Endothelial cell of umbilical vein (primary cell): ENCODE results near the gene SPNS1. TPM values are rescaled to one million over a fixed set of nuclear protein-coding genes. Genes with fewer than 3 reads are reported as not detected.
"Not testable (repeated sequence)": the region's sequence is repeated elsewhere in the genome, so short reads cannot be mapped to it uniquely, and the experiment has no call there.

Source experiments
- BruUV-seq: library from RNA; stranded (reverse); fragments of 400-500 nt; replicated peaks from 2 replicates; lab custom pipeline; 2021; lab: Mats Ljungman, UMichigan
- CTCF ChIA-PET: fragments of 300-600, 350-600 bp; sonication (Branson Sonifier 250); formaldehyde crosslinking; loops from one replicate; lab custom pipeline; 2021; ENCODE audit warnings: antibody characterized with exemption, inconsistent platforms; lab: Charles Lee
- POLR2A ChIA-PET: fragments of 300-600, 350-600 bp; sonication (Branson Sonifier 250); formaldehyde crosslinking; loops from one replicate; lab custom pipeline; 2021; ENCODE audit warnings: antibody characterized with exemption, inconsistent platforms; lab: Charles Lee
- DNase-seq: peaks from one replicate; pipeline ENCODE4 v3.0.0-alpha.2; 2011; ENCODE audit warnings: low read depth, low spot score
- FAIRE-seq: peaks from 2 replicates; lab custom pipeline; 2011; peaks lifted over from hg19 to GRCh38; lab: Jason Lieb, UNC
- H2AFZ ChIP-seq: 2 replicates; pipeline ENCODE4 v1.6.0; 2012; ENCODE audit warnings: low read depth, low read length, control low read depth, inconsistent platforms
- H3K27ac ChIP-seq: 2 replicates; pipeline ENCODE4 v1.5.1; 2011; ENCODE audit warnings: low read depth, mild to moderate bottlenecking, control low read depth, low read length, moderate library complexity; ENCODE audit not compliant: insufficient read depth
- H3K27me3 ChIP-seq, 2 experiments: 2 replicates each; pipeline versions ENCODE4 v1.6.0 to v1.6.1; 2011; ENCODE audit warnings: low read length in 2 of 2, mixed read lengths in 1 of 2; ENCODE audit not compliant: control insufficient read depth in 2 of 2, insufficient read depth in 2 of 2
- H3K36me3 ChIP-seq, 2 experiments: 2 replicates in 1 of 2; 3 replicates in 1 of 2; pipeline ENCODE4 v1.5.1; 2011; ENCODE audit warnings: low read length in 2 of 2, mild to moderate bottlenecking in 1 of 2, moderate library complexity in 1 of 2; ENCODE audit not compliant: control insufficient read depth in 2 of 2, insufficient read depth in 2 of 2; ENCODE audit errors: extremely low read depth in 1 of 2
- H3K4me1 ChIP-seq: 3 replicates; pipeline ENCODE4 v1.5.1; 2011; ENCODE audit warnings: mild to moderate bottlenecking, low read length; ENCODE audit not compliant: control insufficient read depth, insufficient read depth; ENCODE audit errors: extremely low read depth
- H3K4me2 ChIP-seq: 2 replicates; pipeline ENCODE4 v1.6.1; 2011; ENCODE audit warnings: low read length, control low read depth, mixed read lengths; ENCODE audit not compliant: insufficient read depth
- H3K4me3 ChIP-seq, 3 experiments: fragments of 200-600 bp in 1 of 3; sonication (generic), shearing (Covaris generic) in 1 of 3; replicated peaks in 1 of 3; 2 replicates each; pipeline ENCODE4 v1.5.1; 2011 to 2016; ENCODE audit warnings: control low read depth in 3 of 3, low read length in 3 of 3, mild to moderate bottlenecking in 2 of 3, inconsistent platforms in 1 of 3, low read depth in 1 of 3, moderate library complexity in 1 of 3; ENCODE audit not compliant: insufficient read depth in 1 of 3
- H3K79me2 ChIP-seq: 2 replicates; pipeline ENCODE4 v1.6.0; 2012; ENCODE audit warnings: low read length, inconsistent platforms; ENCODE audit not compliant: control insufficient read depth, insufficient read depth
- H3K9ac ChIP-seq: replicated peaks from 2 replicates; pipeline ENCODE3; 2011; ENCODE audit warnings: low read length, control low read depth; ENCODE audit not compliant: insufficient read depth; ENCODE audit errors: extremely low read depth
- H3K9me1 ChIP-seq: replicated peaks from 3 replicates; pipeline ENCODE4 v1.6.0; 2011; ENCODE audit warnings: mild to moderate bottlenecking, low read length; ENCODE audit not compliant: control insufficient read depth, insufficient read depth; ENCODE audit errors: extremely low read depth
- H3K9me3 ChIP-seq: replicated peaks from 2 replicates; pipeline ENCODE4 v1.5.1; 2012; ENCODE audit warnings: low read length, inconsistent platforms; ENCODE audit not compliant: control insufficient read depth, insufficient read depth
- H4K20me1 ChIP-seq: replicated peaks from 2 replicates; pipeline ENCODE3; 2011; ENCODE audit warnings: mild to moderate bottlenecking, low read length; ENCODE audit not compliant: control insufficient read depth, insufficient read depth; ENCODE audit errors: extremely low read depth
- dilution Hi-C: fragments of 300-500 bp; cut with MboI; formaldehyde crosslinking; loops from one replicate; pipeline ENCODE4 v1.15.0; 2019; ENCODE audit warnings: low sequenced_read_pairs; ENCODE audit not compliant: extremely low pct_ligation_motif_present
- intact Hi-C: fragments of 100-400 bp; cut with micrococcal nuclease; formaldehyde crosslinking; loops from one replicate; pipeline ENCODE4 v1.10.0; 2022
- polyA plus RNA-seq, 4 experiments: library from polyadenylated mRNA; depleted of rRNA in 3 of 4; stranded (reverse) in 3 of 4; unstranded in 1 of 4; fragments of >200 nt; gene quantifications; 2 replicates each; pipeline versions ENCODE4 v1.2.1 to v1.2.3, GENCODE V29; 2011 to 2012; ENCODE audit warnings: missing spikeins in 1 of 4
- total RNA-seq: library from RNA; stranded (reverse); gene quantifications from 2 replicates; pipeline ENCODE4 v1.2.3, GENCODE V29; 2021
- TF ChIP-seq, protein P1 (sequence below), 2 donors: IDR thresholded peaks; 1 replicate in 1 of 2; 2 replicates in 1 of 2; pipeline ENCODE4 v1.5.1; 2011; ENCODE audit warnings: low read length in 2 of 2, mild to moderate bottlenecking in 2 of 2, moderate library complexity in 2 of 2, control low read depth in 1 of 2, inconsistent platforms in 1 of 2, low read depth in 1 of 2; ENCODE audit not compliant: insufficient read depth in 1 of 2; ENCODE audit errors: extremely low read depth in 1 of 2

Gene SPNS1
- total and polyA plus RNA-seq, 2 donors (not counting 3 experiments of a cell fraction or from before 2014, with no cell fraction given), result 65.2 to 133 TPM

GRCh38 chr16:29000019-29000418, 25.4 kb downstream of the SPNS1 start:
- no peak for DNase-seq
- Histone ChIP-seq H3K27me3 (no peaks in the 10 kb centered on the region), H3K27ac (no peak overlapping the region), H3K9me3 (no peaks in the 10 kb centered on the region), H3K36me3 (no peaks in the 10 kb centered on the region), H3K9me1 (no peaks in the 10 kb centered on the region), H3K4me1 (no peaks in the 10 kb centered on the region), H3K4me3 (no peak overlapping the region), H3K9ac (no peak overlapping the region), H4K20me1 (no peaks in the 10 kb centered on the region), H2AFZ (no peak overlapping the region), H3K4me2 (no peak overlapping the region), H3K79me2 (no peaks in the 10 kb centered on the region)
- dilution Hi-C loops (no loop called here), intact Hi-C loops (no loop called here)
- TF ChIP-seq, protein P1, sequence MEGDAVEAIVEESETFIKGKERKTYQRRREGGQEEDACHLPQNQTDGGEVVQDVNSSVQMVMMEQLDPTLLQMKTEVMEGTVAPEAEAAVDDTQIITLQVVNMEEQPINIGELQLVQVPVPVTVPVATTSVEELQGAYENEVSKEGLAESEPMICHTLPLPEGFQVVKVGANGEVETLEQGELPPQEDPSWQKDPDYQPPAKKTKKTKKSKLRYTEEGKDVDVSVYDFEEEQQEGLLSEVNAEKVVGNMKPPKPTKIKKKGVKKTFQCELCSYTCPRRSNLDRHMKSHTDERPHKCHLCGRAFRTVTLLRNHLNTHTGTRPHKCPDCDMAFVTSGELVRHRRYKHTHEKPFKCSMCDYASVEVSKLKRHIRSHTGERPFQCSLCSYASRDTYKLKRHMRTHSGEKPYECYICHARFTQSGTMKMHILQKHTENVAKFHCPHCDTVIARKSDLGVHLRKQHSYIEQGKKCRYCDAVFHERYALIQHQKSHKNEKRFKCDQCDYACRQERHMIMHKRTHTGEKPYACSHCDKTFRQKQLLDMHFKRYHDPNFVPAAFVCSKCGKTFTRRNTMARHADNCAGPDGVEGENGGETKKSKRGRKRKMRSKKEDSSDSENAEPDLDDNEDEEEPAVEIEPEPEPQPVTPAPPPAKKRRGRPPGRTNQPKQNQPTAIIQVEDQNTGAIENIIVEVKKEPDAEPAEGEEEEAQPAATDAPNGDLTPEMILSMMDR (IDR thresholded peaks at IDR 0.05; ENCODE audit: extremely low read depth in 1 of 2, insufficient read depth in 1 of 2, low read depth in 1 of 2, low read length in 2 of 2), result no peak
- FAIRE-seq, result no peak
- CTCF ChIA-PET, result interaction anchor here (2.6 kb wide), 1 partner anchor 26 kb away, joined by 7 read pairs; no protein-coding TSS in a partner anchor
- no TSS peak for BruUV-seq
- POLR2A ChIA-PET, result interaction anchor here (0.5 kb wide), 1 partner anchor 11 kb away, joined by 3 read pairs; no protein-coding TSS in a partner anchor

- POLR2A ChIA-PET, H3K9me3 ChIP-seq, H3K4me1 ChIP-seq, H3K4me3 ChIP-seq, H3K36me3 ChIP-seq, H3K9ac ChIP-seq, CTCF ChIA-PET, H3K27me3 ChIP-seq, dilution Hi-C loops, H3K27ac ChIP-seq, H4K20me1 ChIP-seq, FAIRE-seq, intact Hi-C loops, BruUV-seq, H2AFZ ChIP-seq, DNase-seq, H3K79me2 ChIP-seq, H3K9me1 ChIP-seq, H3K4me2 ChIP-seq: not testable (repeated sequence)
Measured at GRCh38 chr16:29004496-29005139, 30.0 kb downstream of the SPNS1 start.
